ENCODE results near the gene NKX1-2.

GRCh38 chr10:124419635-124420034 lies 30.2 kb downstream of the NKX1-2 start:
- TF ChIP-seq CTCF (IDR thresholded peaks at IDR 0.05; ENCODE audit: insufficient read depth, low read length) (no peak), POLR2AphosphoS5 (IDR thresholded peaks at IDR 0.05; ENCODE audit: low read depth) (no peak)

Measured in HL-60 (cell line).